ENCODE data around the gene ERN1.

ERN1 gene

GRCh38 chr17:64004218-64004770 lies 125.7 kb downstream of the ERN1 start:
- TF ChIP-seq CTCF (IDR thresholded peaks at IDR 0.05; ENCODE audit: low read depth, low read length): no peak
- no peak for DNase-seq (ENCODE audit: extremely low read depth, low read depth)

GRCh38 chr17:64003526-64004121 lies 126.3 kb downstream of the ERN1 start:
- no peak for TF ChIP-seq CTCF (IDR thresholded peaks at IDR 0.05; ENCODE audit: low read depth, low read length)
- DNase-seq (ENCODE audit: extremely low read depth, low read depth): no peak

- TF ChIP-seq CTCF (IDR thresholded peaks at IDR 0.05; ENCODE audit: low read depth, low read length): no peak
- no peak for DNase-seq (ENCODE audit: extremely low read depth, low read depth)
Measured at GRCh38 chr17:64002658-64003525, 127.1 kb downstream of the ERN1 start.

GRCh38 chr17:64001763-64002529 lies 128.0 kb downstream of the ERN1 start:
- no peak for TF ChIP-seq CTCF (IDR thresholded peaks at IDR 0.05; ENCODE audit: low read depth, low read length)
- no peak for DNase-seq (ENCODE audit: extremely low read depth, low read depth)

- no peak for DNase-seq (ENCODE audit: extremely low read depth, low read depth)
- TF ChIP-seq CTCF (IDR thresholded peaks at IDR 0.05; ENCODE audit: low read depth, low read length): no peak
Measured at GRCh38 chr17:64001091-64001579, 128.8 kb downstream of the ERN1 start.

- TF ChIP-seq CTCF (IDR thresholded peaks at IDR 0.05; ENCODE audit: low read depth, low read length): no peak
- DNase-seq (ENCODE audit: extremely low read depth, low read depth): no peak
Measured at GRCh38 chr17:63999680-64000531, 130.0 kb downstream of the ERN1 start.
